ENCODE measurements around the gene KRTAP20-2.

Gene KRTAP20-2

GRCh38 chr21:30680586-30680985 lies 45.6 kb downstream of the KRTAP20-2 start:
- CTCF ChIA-PET = no interaction called here
- H3K27ac ChIP-seq = no peak overlapping the region
- POLR2A ChIA-PET (ENCODE audit: low non-redundant PET) = no interaction called here
- TF ChIP-seq CTCF (conservative IDR thresholded peaks at IDR 0.05; ENCODE audit: low read depth) = no peak
- DNase-seq (ENCODE audit: low spot score) = no peak

GRCh38 chr21:30684506-30684905 lies 49.5 kb downstream of the KRTAP20-2 start:
- no peak for TF ChIP-seq CTCF (conservative IDR thresholded peaks at IDR 0.05; ENCODE audit: low read depth)
- no peak overlapping the region for H3K27ac ChIP-seq
- ChIA-PET POLR2A (ENCODE audit: low non-redundant PET) (no interaction called here), CTCF (no interaction called here)
- DNase-seq (ENCODE audit: low spot score) = no peak

Data from RWPE1 (cell line).